Osteoblast (primary cell): ENCODE measurements around the gene TRIM65. TPM values are rescaled to one million over a fixed set of nuclear protein-coding genes. Genes with fewer than 3 reads are reported as not detected.

ENCODE experiments used
- DNase-seq: peaks from one replicate; pipeline ENCODE4 v3.0.0; 2011; ENCODE audit warnings: low spot score, mixed read lengths; ENCODE audit not compliant: insufficient read length; ENCODE audit errors: missing footprints
- H2AFZ ChIP-seq: 2 replicates; pipeline ENCODE4 v1.6.0; 2011; ENCODE audit warnings: mild to moderate bottlenecking, low read length
- H3K27ac ChIP-seq: 2 replicates; pipeline ENCODE4 v1.5.1; 2011; ENCODE audit warnings: mild to moderate bottlenecking, low read depth, low read length, moderate library complexity
- H3K27me3 ChIP-seq: 2 replicates; pipeline ENCODE4 v1.6.0; 2012; ENCODE audit warnings: mild to moderate bottlenecking, control low read depth, inconsistent platforms, low read length, moderate library complexity; ENCODE audit not compliant: insufficient read depth
- H3K36me3 ChIP-seq: 2 replicates; pipeline ENCODE4 v1.5.1; 2011; ENCODE audit warnings: mild to moderate bottlenecking, low read length, control low read depth, moderate library complexity; ENCODE audit not compliant: insufficient read depth
- H3K4me1 ChIP-seq: 2 replicates; pipeline ENCODE4 v1.5.1; 2011; ENCODE audit warnings: mild to moderate bottlenecking, low read length, control low read depth, moderate library complexity; ENCODE audit not compliant: insufficient read depth
- H3K4me2 ChIP-seq: 2 replicates; pipeline ENCODE4 v1.6.0; 2011; ENCODE audit warnings: mild to moderate bottlenecking, low read length; ENCODE audit not compliant: insufficient read depth
- H3K4me3 ChIP-seq: fragments of 200-600 bp; sonication (generic); 3 replicates; pipeline ENCODE4 v1.5.1; 2012; ENCODE audit warnings: mild to moderate bottlenecking, low read length, inconsistent platforms; ENCODE audit not compliant: insufficient read depth
- H3K79me2 ChIP-seq: 2 replicates; pipeline ENCODE4 v1.6.0; 2012; ENCODE audit warnings: mild to moderate bottlenecking, low read length, control low read depth, inconsistent platforms; ENCODE audit not compliant: insufficient read depth
- H3K9me3 ChIP-seq: 2 replicates; pipeline ENCODE4 v1.5.1; 2011; ENCODE audit warnings: low read depth, low read length, control low read depth
- H4K20me1 ChIP-seq: 2 replicates; pipeline ENCODE4 v1.6.0; 2012; ENCODE audit warnings: mild to moderate bottlenecking, low read length, control low read depth; ENCODE audit not compliant: insufficient read depth
- total RNA-seq: library from RNA; depleted of rRNA; stranded (reverse); fragments of >200 nt; gene quantifications from 2 replicates; pipeline ENCODE4 v1.2.3, GENCODE V29; 2012
- TF ChIP-seq, protein P1 (sequence below): IDR thresholded peaks from 2 replicates; pipeline ENCODE4 v1.5.1; 2011; ENCODE audit warnings: mild to moderate bottlenecking, low read depth, low read length, moderate library complexity; ENCODE audit errors: extremely low read depth

Gene TRIM65
- total RNA-seq, 1 donor = 22.8 TPM

DNA sequence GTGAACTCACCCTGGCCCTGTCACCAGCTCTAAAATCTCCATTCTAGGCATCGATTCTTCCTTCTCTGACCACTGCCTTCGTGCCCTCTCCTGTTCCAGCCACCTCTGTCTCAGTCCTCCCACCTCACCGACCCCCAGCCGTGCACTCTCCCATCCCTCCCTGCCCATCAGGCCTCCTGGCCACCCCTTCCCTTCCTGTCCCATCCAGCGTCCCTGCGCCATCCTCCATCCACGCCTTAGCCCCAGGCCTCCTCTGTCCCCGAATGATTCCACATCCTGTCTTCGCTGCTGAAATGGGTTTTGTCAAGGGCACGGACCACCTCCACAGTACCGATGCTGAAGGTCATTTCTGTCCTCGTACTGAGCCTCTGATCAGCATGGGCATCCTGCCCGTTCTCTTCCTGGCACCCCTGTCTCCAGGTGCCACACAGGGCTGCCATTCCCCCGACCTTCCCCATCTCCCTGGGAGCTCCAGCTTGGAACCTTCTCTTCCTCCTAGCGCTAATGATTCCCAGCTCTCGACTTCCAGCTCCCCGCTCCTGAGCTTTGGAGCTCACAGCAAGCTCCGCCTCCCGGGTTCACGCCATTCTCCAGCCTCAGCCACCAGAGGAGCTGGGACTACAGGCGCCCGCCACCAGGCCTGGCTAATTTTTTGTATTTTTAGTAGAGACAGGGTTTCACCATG lies 2.6 kb downstream of the TRIM65 start:
- Histone ChIP-seq H4K20me1 (peaks cover 9% of the 10 kb centered on the region), H3K9me3 (no peaks in the 10 kb centered on the region), H3K4me2 (no peak overlapping the region), H3K27ac (no peak overlapping the region), H2AFZ (no peak overlapping the region), H3K36me3 (peaks cover 35% of the 10 kb centered on the region), H3K27me3 (no peaks in the 10 kb centered on the region), H3K4me3 (no peak overlapping the region), H3K4me1 (peaks cover 6% of the 10 kb centered on the region), H3K79me2 (peaks cover 19% of the 10 kb centered on the region)
- peak; percentile 48 for DNase-seq
- TF ChIP-seq, protein P1, sequence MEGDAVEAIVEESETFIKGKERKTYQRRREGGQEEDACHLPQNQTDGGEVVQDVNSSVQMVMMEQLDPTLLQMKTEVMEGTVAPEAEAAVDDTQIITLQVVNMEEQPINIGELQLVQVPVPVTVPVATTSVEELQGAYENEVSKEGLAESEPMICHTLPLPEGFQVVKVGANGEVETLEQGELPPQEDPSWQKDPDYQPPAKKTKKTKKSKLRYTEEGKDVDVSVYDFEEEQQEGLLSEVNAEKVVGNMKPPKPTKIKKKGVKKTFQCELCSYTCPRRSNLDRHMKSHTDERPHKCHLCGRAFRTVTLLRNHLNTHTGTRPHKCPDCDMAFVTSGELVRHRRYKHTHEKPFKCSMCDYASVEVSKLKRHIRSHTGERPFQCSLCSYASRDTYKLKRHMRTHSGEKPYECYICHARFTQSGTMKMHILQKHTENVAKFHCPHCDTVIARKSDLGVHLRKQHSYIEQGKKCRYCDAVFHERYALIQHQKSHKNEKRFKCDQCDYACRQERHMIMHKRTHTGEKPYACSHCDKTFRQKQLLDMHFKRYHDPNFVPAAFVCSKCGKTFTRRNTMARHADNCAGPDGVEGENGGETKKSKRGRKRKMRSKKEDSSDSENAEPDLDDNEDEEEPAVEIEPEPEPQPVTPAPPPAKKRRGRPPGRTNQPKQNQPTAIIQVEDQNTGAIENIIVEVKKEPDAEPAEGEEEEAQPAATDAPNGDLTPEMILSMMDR = no peak

DNA sequence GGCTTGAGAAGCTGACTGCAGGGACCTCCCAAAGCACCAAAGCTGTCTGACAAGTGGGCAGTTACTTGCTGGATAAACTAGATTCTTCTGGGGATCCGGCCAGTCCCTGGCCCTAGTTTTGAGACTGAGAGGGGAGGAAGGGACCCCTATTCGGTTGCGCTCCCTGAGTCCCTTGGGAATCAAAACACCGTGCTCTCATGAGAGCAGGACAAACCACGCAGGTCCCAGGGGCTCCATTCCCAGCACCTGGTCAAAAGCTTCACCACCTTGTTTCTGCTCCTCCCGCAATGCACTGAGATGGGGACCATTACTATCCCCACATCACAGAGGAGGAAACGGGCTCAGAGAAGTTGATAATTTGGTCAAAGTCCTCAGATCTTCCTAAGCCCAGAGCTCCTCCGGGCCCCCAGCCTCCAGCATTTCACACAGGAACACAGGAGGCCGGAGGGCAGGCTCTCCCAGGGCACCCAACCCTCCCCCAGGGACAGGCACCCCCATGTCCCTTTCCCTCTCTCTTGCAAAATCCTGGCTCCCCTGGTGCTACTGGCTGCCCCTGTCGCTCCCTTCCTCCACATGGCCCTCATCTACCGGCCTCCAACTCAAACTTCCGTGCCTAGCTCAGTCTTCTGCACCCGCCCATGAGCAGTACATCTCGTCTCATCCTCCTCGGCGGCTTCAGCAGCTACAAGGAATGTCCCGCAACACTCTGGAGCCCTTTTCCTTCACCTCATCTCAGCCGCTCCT lies 3.3 kb downstream of the TRIM65 start:
- peaks cover 9% of the 10 kb centered on the region for H4K20me1 ChIP-seq
- H3K4me1 ChIP-seq = peaks cover 6% of the 10 kb centered on the region
- H3K27me3 ChIP-seq = no peaks in the 10 kb centered on the region
- H3K36me3 ChIP-seq = peaks cover 28% of the 10 kb centered on the region
- no peak overlapping the region for H3K4me2 ChIP-seq
- peak; percentile 82 for DNase-seq
- H3K27ac ChIP-seq = no peak overlapping the region
- TF ChIP-seq, protein P1 = no peak
- H3K9me3 ChIP-seq = no peaks in the 10 kb centered on the region
- no peak overlapping the region for H3K4me3 ChIP-seq
- no peak overlapping the region for H2AFZ ChIP-seq
- peaks cover 19% of the 10 kb centered on the region for H3K79me2 ChIP-seq

DNA sequence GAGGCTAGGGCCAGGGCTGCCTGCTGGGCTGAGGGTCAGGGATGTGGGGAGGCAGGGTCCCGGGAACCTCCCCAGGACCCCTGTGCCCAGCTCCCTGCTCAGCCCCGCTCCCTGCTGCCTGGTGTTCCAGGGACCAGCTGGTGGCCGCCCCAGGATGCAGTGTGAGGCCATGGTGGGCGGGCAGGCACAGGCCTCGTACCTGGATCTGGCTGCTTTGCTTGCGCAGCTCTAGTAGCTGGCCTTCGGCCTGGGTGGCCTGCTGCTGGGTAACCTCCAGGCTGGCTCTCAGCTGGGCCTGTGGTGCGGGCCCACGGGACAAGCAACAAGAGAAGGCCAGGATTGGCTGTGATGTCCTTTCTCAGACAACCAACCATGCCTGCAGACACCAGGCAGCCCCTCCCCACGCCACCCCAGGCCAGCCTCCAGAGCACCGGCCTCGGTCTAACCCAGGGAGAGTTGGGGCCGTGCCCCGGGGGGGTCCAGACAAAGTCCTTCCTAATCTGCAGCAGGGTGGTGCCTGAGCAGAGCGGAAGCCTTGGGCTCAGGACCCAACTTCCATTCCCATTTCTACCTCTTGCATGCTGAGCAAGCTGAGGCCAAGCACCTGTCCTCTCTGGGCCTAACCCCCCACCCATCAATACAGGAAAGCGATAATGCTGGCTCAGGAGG lies 4.1 kb downstream of the TRIM65 start:
- H3K36me3 ChIP-seq = peaks cover 24% of the 10 kb centered on the region

More for the DNA sequence above, 4.1 kb downstream of the TRIM65 start:
- Histone ChIP-seq H3K4me2 (no peak overlapping the region), H3K79me2 (peaks cover 19% of the 10 kb centered on the region), H3K27me3 (no peaks in the 10 kb centered on the region), H4K20me1 (peaks cover 9% of the 10 kb centered on the region), H3K4me3 (no peak overlapping the region), H3K27ac (no peak overlapping the region), H3K4me1 (peaks cover 6% of the 10 kb centered on the region), H2AFZ (no peak overlapping the region), H3K9me3 (no peaks in the 10 kb centered on the region)
- DNase-seq = peak; percentile 57
- TF ChIP-seq, protein P1 = no peak
